Measurements from ENCODE around the gene SORCS2. TPM values are rescaled to one million over a fixed set of nuclear protein-coding genes. Genes with fewer than 3 reads are reported as not detected.

The SORCS2 gene
- total RNA-seq, 4 donors from 2014 or later: 0.19 to 0.85 (median 0.66) TPM

GRCh38 chr4:7370038-7370437 lies 177.7 kb downstream of the SORCS2 start:
- TF ChIP-seq CTCF (IDR thresholded peaks at IDR 0.05; ENCODE audit: low read depth): no peak

- no peak for TF ChIP-seq CTCF (IDR thresholded peaks at IDR 0.05; ENCODE audit: low read depth)
Measured at GRCh38 chr4:7371210-7371941, 179.0 kb downstream of the SORCS2 start.

- no peak for TF ChIP-seq CTCF (IDR thresholded peaks at IDR 0.05; ENCODE audit: low read depth)
Measured at GRCh38 chr4:7372673-7373072, 180.3 kb downstream of the SORCS2 start.

GRCh38 chr4:7374571-7374970 lies 182.2 kb downstream of the SORCS2 start:
- TF ChIP-seq CTCF (IDR thresholded peaks at IDR 0.05; ENCODE audit: low read depth): no peak

- TF ChIP-seq CTCF (IDR thresholded peaks at IDR 0.05; ENCODE audit: low read depth): no peak
Measured at GRCh38 chr4:7375427-7375826, 183.1 kb downstream of the SORCS2 start.

- TF ChIP-seq CTCF (IDR thresholded peaks at IDR 0.05; ENCODE audit: low read depth): no peak
Measured at GRCh38 chr4:7377223-7377865, 185.0 kb downstream of the SORCS2 start.

- no peak for TF ChIP-seq CTCF (IDR thresholded peaks at IDR 0.05; ENCODE audit: low read depth)
Measured at GRCh38 chr4:7379186-7379585, 186.8 kb downstream of the SORCS2 start.
